K562 treated with DMSO at 1 percent for 4 hours (cell line): ENCODE data around the gene FMR1. TPM values are rescaled to one million over a fixed set of nuclear protein-coding genes. Genes with fewer than 3 reads are reported as not detected.

Source experiments
- total RNA-seq: library from RNA; unstranded; fragments of 300-600 nt; gene quantifications from 2 replicates; pipeline ENCODE4 v1.2.3, GENCODE V29; 2022; ENCODE audit not compliant: insufficient read depth

Gene FMR1
- total RNA-seq = 7.1 and 14.0 TPM in 2 replicates

GRCh38 chrX:147911192-147912022 is at the start of gene FMR1:
Gene FMR1 (plus strand): TSS chrX:147911919. CDS start chrX:147912180, 261 bp downstream.

GRCh38 chrX:147981038-147981752 is 69.5 kb downstream of the FMR1 start, which contains the start of gene FMR1NB:
Gene FMR1NB (plus strand): TSS chrX:147981337. CDS start chrX:147981403, 66 bp downstream.

Other genes with a start within 250 kb of the FMR1 start
- gene FMR1NB, start 69.4 kb downstream of the FMR1 start, total RNA-seq = 3.2 and 8.4 TPM in 2 replicates